ENCODE measurements around the gene PTPRK. TPM values are rescaled to one million over a fixed set of nuclear protein-coding genes. Genes with fewer than 3 reads are reported as not detected.

The PTPRK gene
- total and polyA plus RNA-seq, 2 of the 13 experiments (the other 11 are each of a cell fraction or from before 2014, with no cell fraction given): 43.6 to 98.3 TPM

GRCh38 chr6:128417698-128418097 is 102.7 kb downstream of the PTPRK start (continued):
- TF ChIP-seq, protein P1, sequence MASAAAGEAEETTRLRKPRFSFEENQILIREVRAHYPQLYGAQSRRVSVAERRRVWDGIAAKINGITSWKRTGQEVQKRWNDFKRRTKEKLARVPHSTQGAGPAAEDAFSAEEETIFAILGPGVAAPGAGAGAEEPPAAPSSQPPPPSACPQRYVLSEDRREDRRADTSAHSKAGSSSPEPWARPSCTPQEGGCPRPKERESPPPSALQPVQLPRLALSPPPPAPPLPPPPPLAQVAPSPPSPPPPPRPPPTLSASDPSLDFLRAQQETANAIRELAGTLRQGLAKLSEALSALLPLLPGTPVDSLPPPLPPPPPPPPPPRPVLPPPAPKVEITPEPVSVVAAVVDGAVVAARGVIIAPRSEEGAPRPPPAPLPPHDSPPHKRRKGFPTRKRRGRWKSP (CRISPR knock-in tag; IDR thresholded peaks at IDR 0.05): no peak
- TF ChIP-seq, protein P2, sequence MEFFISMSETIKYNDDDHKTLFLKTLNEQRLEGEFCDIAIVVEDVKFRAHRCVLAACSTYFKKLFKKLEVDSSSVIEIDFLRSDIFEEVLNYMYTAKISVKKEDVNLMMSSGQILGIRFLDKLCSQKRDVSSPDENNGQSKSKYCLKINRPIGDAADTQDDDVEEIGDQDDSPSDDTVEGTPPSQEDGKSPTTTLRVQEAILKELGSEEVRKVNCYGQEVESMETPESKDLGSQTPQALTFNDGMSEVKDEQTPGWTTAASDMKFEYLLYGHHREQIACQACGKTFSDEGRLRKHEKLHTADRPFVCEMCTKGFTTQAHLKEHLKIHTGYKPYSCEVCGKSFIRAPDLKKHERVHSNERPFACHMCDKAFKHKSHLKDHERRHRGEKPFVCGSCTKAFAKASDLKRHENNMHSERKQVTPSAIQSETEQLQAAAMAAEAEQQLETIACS (CRISPR knock-in tag; IDR thresholded peaks at IDR 0.05): no peak
- no peak for TF ChIP-seq FUBP1 (CRISPR knock-in tag; IDR thresholded peaks at IDR 0.05; ENCODE audit: borderline replicate concordance)
- no peak for TF ChIP-seq ZNF460 (CRISPR knock-in tag; IDR thresholded peaks at IDR 0.05; ENCODE audit: borderline replicate concordance)

- Histone ChIP-seq H2AFZ (ENCODE audit: low read length) (no peak overlapping the region), H4K20me1 (ENCODE audit: insufficient read depth, low read length) (0 out of 2 replicates have a peak, but pooled peaks cover 4% of the 10 kb centered on the region), H3K4me2 (ENCODE audit: low read depth, low read length) (no peak overlapping the region), H3K9me3 (ENCODE audit: low read length) (0 out of 2 replicates have a peak, but pooled peaks cover 4% of the 10 kb centered on the region), H3K9ac (ENCODE audit: insufficient read depth, low read depth, low read length) (no peak overlapping the region), H3K4me3 (replicated peaks in 1 of 3; ENCODE audit: insufficient read depth in 1 of 3, low read depth in 2 of 3, low read length in 3 of 3) (no peak overlapping the region), H3K27me3 (ENCODE audit: control insufficient read depth in 1 of 2, insufficient read depth in 2 of 2, low read length in 2 of 2) (no peaks in the 10 kb centered on the region), H3K4me1 (ENCODE audit: insufficient read depth, low read length) (peaks cover 11% of the 10 kb centered on the region), H3K79me2 (ENCODE audit: insufficient read depth, low read length) (peaks cover 63% of the 10 kb centered on the region), H3K27ac (ENCODE audit: extremely low read length, insufficient read depth, low read length) (no peak overlapping the region), H3K36me3 (replicated peaks in 1 of 2; ENCODE audit: control insufficient read depth in 1 of 2, insufficient read depth in 2 of 2, low read length in 2 of 2) (peaks cover 0 to 6% of the 10 kb centered on the region in 2 experiments; a peak in 4 of 5 replicates)
- FAIRE-seq (no peak), ATAC-seq (no peak), DNase-seq (ENCODE audit: low spot score) (no peak)
- ChIA-PET CTCF (ENCODE audit: low intra/inter-chr PET ratio, low total read pairs) (no interaction called here), POLR2A (interaction anchor here (1.1 kb wide), 1 partner anchor 105 kb away, joined by 3 read pairs; the partner anchor contains the start of gene PTPRK)
- in situ Hi-C loops (cut with HindIII; ENCODE audit: extremely low pct_ligation_motif_present, low pct_unique_long_range_greater_than_20kb): no loop called here
- no TSS peak for BruUV-seq (replicated peaks)
- intact Hi-C loops (cut with micrococcal nuclease; ENCODE audit: unreplicated experiment): no loop called here
- 97% methylated on average over 1 of the region's 1 CpG for WGBS (ENCODE audit: low lambda C conversion rate)
- TF ChIP-seq PHF21A (CRISPR knock-in tag; IDR thresholded peaks at IDR 0.05): no peak
- no peak for TF ChIP-seq MLLT10 (CRISPR knock-in tag; IDR thresholded peaks at IDR 0.05)
- TF ChIP-seq, protein P3, sequence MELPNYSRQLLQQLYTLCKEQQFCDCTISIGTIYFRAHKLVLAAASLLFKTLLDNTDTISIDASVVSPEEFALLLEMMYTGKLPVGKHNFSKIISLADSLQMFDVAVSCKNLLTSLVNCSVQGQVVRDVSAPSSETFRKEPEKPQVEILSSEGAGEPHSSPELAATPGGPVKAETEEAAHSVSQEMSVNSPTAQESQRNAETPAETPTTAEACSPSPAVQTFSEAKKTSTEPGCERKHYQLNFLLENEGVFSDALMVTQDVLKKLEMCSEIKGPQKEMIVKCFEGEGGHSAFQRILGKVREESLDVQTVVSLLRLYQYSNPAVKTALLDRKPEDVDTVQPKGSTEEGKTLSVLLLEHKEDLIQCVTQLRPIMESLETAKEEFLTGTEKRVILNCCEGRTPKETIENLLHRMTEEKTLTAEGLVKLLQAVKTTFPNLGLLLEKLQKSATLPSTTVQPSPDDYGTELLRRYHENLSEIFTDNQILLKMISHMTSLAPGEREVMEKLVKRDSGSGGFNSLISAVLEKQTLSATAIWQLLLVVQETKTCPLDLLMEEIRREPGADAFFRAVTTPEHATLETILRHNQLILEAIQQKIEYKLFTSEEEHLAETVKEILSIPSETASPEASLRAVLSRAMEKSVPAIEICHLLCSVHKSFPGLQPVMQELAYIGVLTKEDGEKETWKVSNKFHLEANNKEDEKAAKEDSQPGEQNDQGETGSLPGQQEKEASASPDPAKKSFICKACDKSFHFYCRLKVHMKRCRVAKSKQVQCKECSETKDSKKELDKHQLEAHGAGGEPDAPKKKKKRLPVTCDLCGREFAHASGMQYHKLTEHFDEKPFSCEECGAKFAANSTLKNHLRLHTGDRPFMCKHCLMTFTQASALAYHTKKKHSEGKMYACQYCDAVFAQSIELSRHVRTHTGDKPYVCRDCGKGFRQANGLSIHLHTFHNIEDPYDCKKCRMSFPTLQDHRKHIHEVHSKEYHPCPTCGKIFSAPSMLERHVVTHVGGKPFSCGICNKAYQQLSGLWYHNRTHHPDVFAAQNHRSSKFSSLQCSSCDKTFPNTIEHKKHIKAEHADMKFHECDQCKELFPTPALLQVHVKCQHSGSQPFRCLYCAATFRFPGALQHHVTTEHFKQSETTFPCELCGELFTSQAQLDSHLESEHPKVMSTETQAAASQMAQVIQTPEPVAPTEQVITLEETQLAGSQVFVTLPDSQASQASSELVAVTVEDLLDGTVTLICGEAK (IDR thresholded peaks at IDR 0.05): no peak
- TF ChIP-seq, protein P3 (CRISPR knock-in tag; IDR thresholded peaks at IDR 0.05): no peak
- TF ChIP-seq ZFP1 (CRISPR knock-in tag; IDR thresholded peaks at IDR 0.05): no peak
- TF ChIP-seq PAF1 (CRISPR knock-in tag; IDR thresholded peaks at IDR 0.05): no peak
These were observed 105.0 kb downstream of the PTPRK start for GRCh38 chr6:128415387-128415786.

Data from HepG2 (cell line).